CD14-positive monocyte (primary cell): ENCODE data around the gene IMPG2. TPM values are rescaled to one million over a fixed set of nuclear protein-coding genes. Genes with fewer than 3 reads are reported as not detected.

Experiments
- DNase-seq, 3 donors: peaks; one replicate each; pipeline ENCODE4 v3.0.0-alpha.2; 2011 to 2022
- H2AFZ ChIP-seq: 2 replicates; pipeline ENCODE4 v1.6.0; 2012; ENCODE audit warnings: mild to moderate bottlenecking, low read depth, low read length, inconsistent platforms; ENCODE audit not compliant: insufficient read depth, poor library complexity, severe bottlenecking
- H3K27ac ChIP-seq, 2 donors: 1 replicate in 1 of 2; 2 replicates in 1 of 2; pipeline ENCODE4 v1.5.1; 2012 to 2013; ENCODE audit warnings: low read length in 2 of 2, control low read depth in 1 of 2, inconsistent platforms in 1 of 2, low read depth in 1 of 2, mild to moderate bottlenecking in 1 of 2
- H3K27me3 ChIP-seq, 2 donors: one replicate each; pipeline versions ENCODE4 v1.6.0 to v1.6.1; 2011 to 2013; ENCODE audit warnings: low read length in 2 of 2; ENCODE audit not compliant: control insufficient read depth in 2 of 2, insufficient read depth in 2 of 2
- H3K36me3 ChIP-seq, 2 donors: replicated peaks in 1 of 2; 1 replicate in 1 of 2; 2 replicates in 1 of 2; pipeline versions ENCODE4 v1.5.1 to v1.6.1; 2012 to 2013; ENCODE audit warnings: low read length in 2 of 2, control low read depth in 1 of 2, inconsistent platforms in 1 of 2, mild to moderate bottlenecking in 1 of 2; ENCODE audit not compliant: insufficient read depth in 2 of 2, control insufficient read depth in 1 of 2
- H3K4me1 ChIP-seq, 2 donors: 1 replicate in 1 of 2; 2 replicates in 1 of 2; pipeline versions ENCODE4 v1.5.1 to v1.6.1; 2012 to 2013; ENCODE audit warnings: low read length in 2 of 2, control low read depth in 1 of 2, inconsistent platforms in 1 of 2, mild to moderate bottlenecking in 1 of 2, moderate library complexity in 1 of 2; ENCODE audit not compliant: insufficient read depth in 2 of 2, control insufficient read depth in 1 of 2
- H3K4me2 ChIP-seq: replicated peaks from 2 replicates; pipeline ENCODE3; 2012; ENCODE audit warnings: low read length, moderate library complexity, mild to moderate bottlenecking; ENCODE audit not compliant: poor library complexity, severe bottlenecking; ENCODE audit errors: extremely low read depth
- H3K4me3 ChIP-seq, 3 experiments: fragments of 200-600 bp in 1 of 3; sonication (generic) in 1 of 3; replicated peaks in 1 of 3; 1 replicate in 2 of 3; 2 replicates in 1 of 3; pipeline ENCODE4 v1.5.1; 2011 to 2013; ENCODE audit warnings: low read length in 3 of 3, mild to moderate bottlenecking in 3 of 3, control low read depth in 2 of 3, low read depth in 2 of 3, inconsistent platforms in 1 of 3, moderate library complexity in 1 of 3
- H3K79me2 ChIP-seq: 2 replicates; pipeline ENCODE4 v1.6.0; 2012; ENCODE audit warnings: mild to moderate bottlenecking, control low read depth, inconsistent platforms, low read length, moderate library complexity; ENCODE audit not compliant: insufficient read depth
- H3K9ac ChIP-seq: 2 replicates; pipeline ENCODE4 v1.6.0; 2017; ENCODE audit warnings: low read length, mild to moderate bottlenecking; ENCODE audit not compliant: insufficient read depth, poor library complexity, severe bottlenecking
- H3K9me3 ChIP-seq, 2 donors: replicated peaks in 1 of 2; 1 replicate in 1 of 2; 2 replicates in 1 of 2; pipeline versions ENCODE4 v1.5.1 to v1.6.1; 2012 to 2013; ENCODE audit warnings: low read length in 2 of 2, control low read depth in 1 of 2; ENCODE audit not compliant: control insufficient read depth in 1 of 2, insufficient read depth in 1 of 2
- H4K20me1 ChIP-seq: 2 replicates; pipeline ENCODE4 v1.6.0; 2012; ENCODE audit warnings: mild to moderate bottlenecking, low read length, control low read depth, moderate library complexity; ENCODE audit not compliant: insufficient read depth
- H3K27ac Mint-ChIP-seq, 7 donors: one replicate each; pipeline ENCODE4 v1.8.0; 2020; ENCODE audit warnings: mild to moderate bottlenecking in 7 of 7, mixed read lengths in 7 of 7, moderate library complexity in 6 of 7, inconsistent platforms in 2 of 7
- H3K27me3 Mint-ChIP-seq, 3 donors: one replicate each; pipeline ENCODE4 v1.8.0; 2021 to 2022; ENCODE audit warnings: low read depth in 3 of 3, mild to moderate bottlenecking in 3 of 3, mixed read lengths in 3 of 3, moderate library complexity in 3 of 3, inconsistent platforms in 1 of 3
- H3K36me3 Mint-ChIP-seq, 2 donors: one replicate each; pipeline ENCODE4 v1.8.0; 2020; ENCODE audit warnings: mixed read lengths in 2 of 2, inconsistent platforms in 1 of 2, mild to moderate bottlenecking in 1 of 2
- H3K4me1 Mint-ChIP-seq: one replicate; pipeline ENCODE4 v1.8.0; 2020; ENCODE audit warnings: mild to moderate bottlenecking, mixed read lengths
- H3K4me3 Mint-ChIP-seq, 2 donors: one replicate each; pipeline ENCODE4 v1.8.0; 2020; ENCODE audit warnings: mild to moderate bottlenecking in 2 of 2, mixed read lengths in 2 of 2, moderate library complexity in 1 of 2
- H3K9me3 Mint-ChIP-seq, 7 donors: one replicate each; pipeline ENCODE4 v1.8.0; 2020 to 2022; ENCODE audit warnings: mixed read lengths in 7 of 7, mild to moderate bottlenecking in 6 of 7, moderate library complexity in 6 of 7, inconsistent platforms in 2 of 7
- CTCF ChIP-seq: fragments of 200-600 bp; IDR thresholded peaks from one replicate; pipeline ENCODE4 v1.8.0; 2022; ENCODE audit warnings: antibody characterized with exemption, mild to moderate bottlenecking
- WGBS: methylation state at CpG from one replicate; pipeline ENCODE4 v1.1.5; 2013; ENCODE audit warnings: missing lambda C conversion rate; ENCODE audit not compliant: insufficient coverage; 5-methylcytosine and 5-hydroxymethylcytosine counted together
- intact Hi-C, 2 donors: fragments of 100-400 bp; cut with micrococcal nuclease; formaldehyde crosslinking; loops; one replicate each; pipeline versions ENCODE4 v1.15.0 to v1.15.1; 2023
- polyA plus RNA-seq, 3 donors: library from polyadenylated mRNA; depleted of rRNA in 1 of 3; unstranded in 2 of 3; stranded (reverse) in 1 of 3; fragments of 300-500 nt in 2 of 3; fragments of >200 nt in 1 of 3; fragmentation: Illumina TruSeq in 2 of 3; gene quantifications; 1 replicate in 2 of 3; 2 replicates in 1 of 3; pipeline ENCODE4 v1.2.3, GENCODE V29; 2012 to 2021

IMPG2 gene
- polyA plus RNA-seq, 3 donors, result 0.04 to 0.15 TPM; not detected in 1

- Histone ChIP-seq H3K4me2 (no peak overlapping the region), H3K27me3 (no peaks in the 10 kb centered on the region), H2AFZ (no peak overlapping the region), H3K79me2 (no peaks in the 10 kb centered on the region), H3K27ac (no peak overlapping the region), H3K9me3 (peaks cover 0 to 1% of the 10 kb centered on the region in 2 donors), H3K4me1 (no peaks in the 10 kb centered on the region), H3K36me3 (no peaks in the 10 kb centered on the region), H3K4me3 (no peak overlapping the region), H3K9ac (no peak overlapping the region), H4K20me1 (no peaks in the 10 kb centered on the region)
- no peaks in the 10 kb centered on the region for H3K27me3 Mint-ChIP-seq
- no peak for DNase-seq
- H3K4me1 Mint-ChIP-seq, result no peaks in the 10 kb centered on the region
- H3K9me3 Mint-ChIP-seq, result peaks cover 0 to 9% (median under 1%) of the 10 kb centered on the region in 7 donors
- intact Hi-C loops, result no loop called here
- H3K27ac Mint-ChIP-seq, result no peak overlapping the region
- no peak for TF ChIP-seq CTCF
- H3K36me3 Mint-ChIP-seq, result no peaks in the 10 kb centered on the region
- 100% methylated on average over 1 of the region's 4 CpGs for WGBS
- H3K4me3 Mint-ChIP-seq, result no peak overlapping the region
Observed at GRCh38 chr3:101224739-101225138, 95.6 kb downstream of the IMPG2 start.

- H3K27ac ChIP-seq, result no peak overlapping the region
- H3K9ac ChIP-seq, result no peak overlapping the region
- H3K4me3 ChIP-seq, result no peak overlapping the region
- no peaks in the 10 kb centered on the region for H4K20me1 ChIP-seq
- no peaks in the 10 kb centered on the region for H3K36me3 Mint-ChIP-seq
- peaks cover 0 to 8% of the 10 kb centered on the region in 2 donors for H3K9me3 ChIP-seq
- H3K9me3 Mint-ChIP-seq, result peaks cover 2 to 15% (median 6%) of the 10 kb centered on the region in 7 donors
- H3K4me2 ChIP-seq, result no peak overlapping the region
- no peaks in the 10 kb centered on the region for H3K4me1 ChIP-seq
- no peak overlapping the region for H3K27ac Mint-ChIP-seq
- H3K4me1 Mint-ChIP-seq, result no peaks in the 10 kb centered on the region
- no CpG with 5 or more reads among the region's 3 CpGs for WGBS
- no peaks in the 10 kb centered on the region for H3K36me3 ChIP-seq
- no peaks in the 10 kb centered on the region for H3K79me2 ChIP-seq
- no peaks in the 10 kb centered on the region for H3K27me3 ChIP-seq
- TF ChIP-seq CTCF, result no peak
- no peaks in the 10 kb centered on the region for H3K27me3 Mint-ChIP-seq
- intact Hi-C loops, result no loop called here
- H3K4me3 Mint-ChIP-seq, result no peak overlapping the region
- DNase-seq, result no peak
- H2AFZ ChIP-seq, result no peak overlapping the region
Observed at GRCh38 chr3:101223016-101223415, 97.4 kb downstream of the IMPG2 start.
